ENCODE data around the gene ABCB6. TPM values are rescaled to one million over a fixed set of nuclear protein-coding genes. Genes with fewer than 3 reads are reported as not detected.

The ABCB6 gene
- total RNA-seq, 2 donors from 2014 or later = 39.1 to 76.0 TPM

DNA sequence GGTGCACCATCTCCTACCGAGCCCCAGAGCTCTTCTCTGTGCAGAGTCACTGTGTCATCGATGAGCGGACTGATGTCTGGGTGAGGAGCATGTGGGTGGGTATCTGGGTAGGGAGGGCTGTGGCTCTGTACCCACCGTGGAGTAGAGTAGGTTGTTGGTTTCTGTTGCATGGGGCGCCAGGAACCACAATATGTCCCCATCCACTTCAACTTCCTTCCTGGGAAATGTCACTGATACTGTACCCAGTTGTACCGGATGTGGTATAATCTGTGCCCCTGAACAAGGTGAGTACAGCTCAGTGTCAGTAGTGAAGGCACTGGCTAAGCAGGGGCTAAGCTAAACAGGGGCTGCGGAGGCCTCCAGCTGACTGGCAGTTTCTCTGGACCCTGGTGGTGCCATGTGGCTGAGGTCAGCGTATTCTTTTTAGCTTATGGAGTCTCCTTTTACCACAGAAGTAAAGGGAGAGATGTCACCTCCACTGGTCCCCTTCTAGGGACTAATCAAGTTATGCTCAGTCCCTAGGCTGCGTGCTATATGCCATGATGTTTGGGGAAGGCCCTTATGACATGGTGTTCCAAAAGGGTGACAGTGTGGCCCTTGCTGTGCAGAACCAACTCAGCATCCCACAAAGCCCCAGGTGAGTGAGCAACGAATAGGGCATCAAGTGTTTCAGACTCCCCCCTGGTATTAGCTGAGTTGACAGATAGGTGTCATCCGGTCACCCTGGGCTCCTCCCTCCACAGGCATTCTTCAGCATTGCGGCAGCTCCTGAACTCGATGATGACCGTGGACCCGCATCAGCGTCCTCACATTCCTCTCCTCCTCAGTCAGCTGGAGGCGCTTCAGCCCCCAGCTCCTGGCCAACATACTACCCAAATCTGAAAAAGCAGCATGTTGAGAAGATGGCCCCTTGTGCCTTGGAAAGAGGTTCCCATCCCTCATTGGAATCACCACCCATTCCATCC lies 29.2 kb upstream of the ABCB6 start:
- H3K4me3 Mint-ChIP-seq = peak overlapping the region; percentile 42

DNA sequence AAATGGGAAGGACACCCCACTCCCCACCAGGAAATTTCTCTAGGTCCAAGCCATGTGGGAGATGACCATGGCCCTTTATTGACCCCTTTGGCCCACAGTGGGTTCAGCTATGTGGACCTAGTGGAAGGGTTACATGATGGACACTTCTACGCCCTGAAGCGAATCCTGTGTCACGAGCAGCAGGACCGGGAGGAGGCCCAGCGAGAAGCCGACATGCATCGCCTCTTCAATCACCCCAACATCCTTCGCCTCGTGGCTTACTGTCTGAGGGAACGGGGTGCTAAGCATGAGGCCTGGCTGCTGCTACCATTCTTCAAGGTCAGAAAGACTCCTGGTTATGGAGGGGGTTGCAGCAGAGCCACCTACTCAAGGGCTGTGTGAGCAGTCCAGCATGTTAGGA lies 27.8 kb upstream of the ABCB6 start:
- Histone ChIP-seq H3K27me3 (ENCODE audit: control insufficient read depth, insufficient read depth, low read length, poor library complexity, severe bottlenecking) (peaks cover 2% of the 10 kb centered on the region), H3K4me1 (ENCODE audit: control insufficient read depth, insufficient read depth, low read length) (peaks cover 17% of the 10 kb centered on the region), H3K36me3 (ENCODE audit: control insufficient read depth, insufficient read depth, low read length) (peaks cover 14% of the 10 kb centered on the region), H3K4me3 (ENCODE audit: low read length) (peak overlapping the region; percentile 92), H3K27ac (ENCODE audit: low read depth, low read length) (no peak overlapping the region), H3K9me3 (ENCODE audit: control insufficient read depth, low read length) (no peaks in the 10 kb centered on the region), H3K9ac (ENCODE audit: extremely low read depth, low read length, poor library complexity, severe bottlenecking) (no peak overlapping the region)
- TF ChIP-seq, protein P1, sequence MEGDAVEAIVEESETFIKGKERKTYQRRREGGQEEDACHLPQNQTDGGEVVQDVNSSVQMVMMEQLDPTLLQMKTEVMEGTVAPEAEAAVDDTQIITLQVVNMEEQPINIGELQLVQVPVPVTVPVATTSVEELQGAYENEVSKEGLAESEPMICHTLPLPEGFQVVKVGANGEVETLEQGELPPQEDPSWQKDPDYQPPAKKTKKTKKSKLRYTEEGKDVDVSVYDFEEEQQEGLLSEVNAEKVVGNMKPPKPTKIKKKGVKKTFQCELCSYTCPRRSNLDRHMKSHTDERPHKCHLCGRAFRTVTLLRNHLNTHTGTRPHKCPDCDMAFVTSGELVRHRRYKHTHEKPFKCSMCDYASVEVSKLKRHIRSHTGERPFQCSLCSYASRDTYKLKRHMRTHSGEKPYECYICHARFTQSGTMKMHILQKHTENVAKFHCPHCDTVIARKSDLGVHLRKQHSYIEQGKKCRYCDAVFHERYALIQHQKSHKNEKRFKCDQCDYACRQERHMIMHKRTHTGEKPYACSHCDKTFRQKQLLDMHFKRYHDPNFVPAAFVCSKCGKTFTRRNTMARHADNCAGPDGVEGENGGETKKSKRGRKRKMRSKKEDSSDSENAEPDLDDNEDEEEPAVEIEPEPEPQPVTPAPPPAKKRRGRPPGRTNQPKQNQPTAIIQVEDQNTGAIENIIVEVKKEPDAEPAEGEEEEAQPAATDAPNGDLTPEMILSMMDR (conservative IDR thresholded peaks at IDR 0.05) = no peak
- Mint-ChIP-seq H3K27ac (no peak overlapping the region), H3K9me3 (no peaks in the 10 kb centered on the region), H3K36me3 (ENCODE audit: low read depth) (peaks cover 5% of the 10 kb centered on the region), H3K4me3 (peak overlapping the region; percentile 86), H3K27me3 (ENCODE audit: insufficient read depth) (peaks cover 7% of the 10 kb centered on the region), H3K4me1 (peaks cover 24% of the 10 kb centered on the region)
- 97 to 100% methylated on average over 5 to 10 of the region's 10 CpGs for WGBS, 2 experiments (ENCODE audit: insufficient coverage in 1 of 2, insufficient read length in 1 of 2)
- no peak for DNase-seq

More for the DNA sequence above, 29.2 kb upstream of the ABCB6 start:
- peaks cover 16% of the 10 kb centered on the region for H3K27me3 ChIP-seq (ENCODE audit: control insufficient read depth, insufficient read depth, low read length, poor library complexity, severe bottlenecking)
- TF ChIP-seq, protein P1 (conservative IDR thresholded peaks at IDR 0.05) = peak; percentile 12
- H3K4me3 ChIP-seq (ENCODE audit: low read length) = no peak overlapping the region
- H3K36me3 ChIP-seq (ENCODE audit: control insufficient read depth, insufficient read depth, low read length) = peaks cover 14% of the 10 kb centered on the region
- H3K4me1 Mint-ChIP-seq = peaks cover 28% of the 10 kb centered on the region
- peaks cover 5% of the 10 kb centered on the region for H3K36me3 Mint-ChIP-seq (ENCODE audit: low read depth)
- no peak overlapping the region for H3K27ac ChIP-seq (ENCODE audit: low read depth, low read length)
- 92 to 93% methylated on average over 12 to 17 of the region's 17 CpGs for WGBS, 2 experiments (ENCODE audit: insufficient coverage in 1 of 2, insufficient read length in 1 of 2)
- no peak overlapping the region for H3K9ac ChIP-seq (ENCODE audit: extremely low read depth, low read length, poor library complexity, severe bottlenecking)
- peak; percentile 69 for DNase-seq
- H3K9me3 ChIP-seq (ENCODE audit: control insufficient read depth, low read length) = no peaks in the 10 kb centered on the region
- H3K9me3 Mint-ChIP-seq = no peaks in the 10 kb centered on the region
- H3K27ac Mint-ChIP-seq = peak overlapping the region; percentile 93
- H3K27me3 Mint-ChIP-seq (ENCODE audit: insufficient read depth) = peaks cover 21% of the 10 kb centered on the region
- H3K4me1 ChIP-seq (ENCODE audit: control insufficient read depth, insufficient read depth, low read length) = peaks cover 21% of the 10 kb centered on the region

DNA sequence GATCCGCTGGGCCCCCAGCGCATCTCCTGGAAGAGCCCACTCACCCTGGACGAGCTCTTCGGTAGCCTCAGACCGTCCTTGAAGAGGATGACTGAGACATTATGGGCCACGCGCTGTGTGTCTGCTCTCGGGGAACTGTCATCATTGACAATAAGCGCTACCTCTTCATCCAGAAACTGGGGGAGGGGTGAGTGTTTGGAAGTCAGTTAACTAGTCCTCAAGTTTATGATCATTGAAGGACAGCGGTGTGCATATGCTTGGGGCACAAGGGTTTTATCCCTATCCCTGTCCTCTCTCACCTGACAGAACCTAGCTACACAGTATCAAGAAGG lies 27.1 kb upstream of the ABCB6 start:
- H3K4me1 Mint-ChIP-seq = peaks cover 24% of the 10 kb centered on the region
- WGBS, 2 experiments (ENCODE audit: insufficient coverage in 1 of 2, insufficient read length in 1 of 2) = 35 to 36% methylated on average over 5 to 10 of the region's 10 CpGs

More for the DNA sequence above, 27.1 kb upstream of the ABCB6 start:
- DNase-seq = no peak
- Histone ChIP-seq H3K4me1 (ENCODE audit: control insufficient read depth, insufficient read depth, low read length) (peaks cover 17% of the 10 kb centered on the region), H3K4me3 (ENCODE audit: low read length) (peak overlapping the region; percentile 92), H3K9ac (ENCODE audit: extremely low read depth, low read length, poor library complexity, severe bottlenecking) (peak overlapping the region; percentile 97), H3K27me3 (ENCODE audit: control insufficient read depth, insufficient read depth, low read length, poor library complexity, severe bottlenecking) (no peaks in the 10 kb centered on the region), H3K9me3 (ENCODE audit: control insufficient read depth, low read length) (no peaks in the 10 kb centered on the region), H3K27ac (ENCODE audit: low read depth, low read length) (peak overlapping the region; percentile 42), H3K36me3 (ENCODE audit: control insufficient read depth, insufficient read depth, low read length) (peaks cover 14% of the 10 kb centered on the region)
- Mint-ChIP-seq H3K4me3 (peak overlapping the region; percentile 86), H3K27me3 (ENCODE audit: insufficient read depth) (no peaks in the 10 kb centered on the region), H3K9me3 (no peaks in the 10 kb centered on the region), H3K27ac (peak overlapping the region; percentile 96), H3K36me3 (ENCODE audit: low read depth) (peaks cover 5% of the 10 kb centered on the region)
- TF ChIP-seq, protein P1 (conservative IDR thresholded peaks at IDR 0.05) = no peak
